GM19467 (cell line): ENCODE data around the gene VWCE.

Source experiments
- ATAC-seq: cut with Tn5 transposase; IDR thresholded peaks from one replicate; pipeline ENCODE4 v1.9.1; 2021; ENCODE audit warnings: mild to moderate bottlenecking, moderate library complexity; ENCODE audit not compliant: unreplicated experiment

Gene VWCE

GRCh38 chr11:61287338-61287977 is 7.7 kb downstream of the VWCE start:
- ATAC-seq: no peak

GRCh38 chr11:61283613-61284012 is 11.5 kb downstream of the VWCE start:
- no peak for ATAC-seq

DNA sequence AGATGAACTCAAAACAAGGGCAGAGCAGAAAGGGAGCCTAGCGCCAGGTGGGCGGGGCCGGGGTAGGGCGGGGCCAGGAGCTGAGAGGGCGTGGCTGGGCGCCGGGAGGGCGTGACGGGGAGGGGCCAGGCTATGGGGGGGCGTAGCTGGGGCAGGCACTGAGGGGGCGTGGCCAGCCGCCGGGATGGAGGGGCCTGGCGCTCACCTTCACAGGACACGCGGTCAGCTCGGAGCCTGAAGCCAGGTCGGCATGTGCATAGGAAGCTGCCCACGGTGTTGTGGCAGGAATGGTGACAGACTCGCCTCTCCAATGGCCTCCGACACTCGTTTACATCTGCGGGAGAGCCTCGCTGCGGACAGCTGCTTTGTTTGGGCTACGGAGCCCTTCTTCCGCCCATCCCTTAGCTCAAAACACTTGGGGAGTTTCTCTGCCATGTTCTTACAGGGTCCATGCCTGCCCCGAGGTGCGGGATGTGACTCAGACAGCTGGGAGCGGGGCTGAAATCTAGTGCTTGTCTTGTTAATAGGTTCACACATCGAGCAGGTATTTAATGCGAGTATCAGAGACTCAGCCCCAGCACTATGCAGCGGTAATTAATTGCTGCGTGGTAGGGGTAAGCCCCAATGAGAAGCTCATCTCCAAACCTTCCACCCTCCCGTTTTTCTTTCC is 13.4 kb downstream of the VWCE start:
- ATAC-seq: no peak

DNA sequence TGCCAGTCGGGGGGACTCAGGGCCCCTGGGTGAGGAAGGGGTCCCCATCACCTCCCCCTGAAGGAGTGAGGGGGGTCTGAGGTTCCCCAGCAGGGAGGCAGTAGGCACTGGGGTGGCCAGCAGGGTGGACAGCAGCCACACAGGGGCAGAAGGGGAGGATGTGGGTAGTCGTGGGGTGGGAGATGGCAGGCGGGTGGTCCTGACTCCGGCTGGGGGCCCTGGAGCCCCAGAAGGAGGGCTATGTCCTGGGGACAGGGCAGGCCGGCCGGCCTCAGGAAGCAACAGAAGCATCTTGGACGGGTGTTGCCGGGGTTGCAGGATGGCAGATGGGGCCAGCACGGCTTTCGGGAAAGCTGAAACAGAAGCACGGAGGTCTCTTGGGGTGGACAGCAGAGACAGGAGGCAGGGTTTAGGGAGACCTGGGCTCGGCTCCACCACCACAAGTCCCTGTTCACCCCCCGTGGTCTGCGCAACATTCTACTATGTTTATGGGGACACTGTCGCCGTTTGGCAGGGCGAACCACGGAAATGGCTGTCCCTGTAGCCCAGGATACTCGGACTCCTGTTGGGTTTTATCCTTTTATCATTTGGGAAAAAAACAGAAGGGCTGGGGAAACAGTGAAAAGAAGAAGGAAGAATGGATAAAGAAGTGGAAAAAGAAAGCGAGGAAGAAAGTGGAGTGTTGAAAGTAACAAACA is 14.1 kb downstream of the VWCE start:
- no peak for ATAC-seq

GRCh38 chr11:61279934-61280659 is 15.0 kb downstream of the VWCE start:
- no peak for ATAC-seq

GRCh38 chr11:61278001-61278470 is 17.1 kb downstream of the VWCE start:
- ATAC-seq: no peak

DNA sequence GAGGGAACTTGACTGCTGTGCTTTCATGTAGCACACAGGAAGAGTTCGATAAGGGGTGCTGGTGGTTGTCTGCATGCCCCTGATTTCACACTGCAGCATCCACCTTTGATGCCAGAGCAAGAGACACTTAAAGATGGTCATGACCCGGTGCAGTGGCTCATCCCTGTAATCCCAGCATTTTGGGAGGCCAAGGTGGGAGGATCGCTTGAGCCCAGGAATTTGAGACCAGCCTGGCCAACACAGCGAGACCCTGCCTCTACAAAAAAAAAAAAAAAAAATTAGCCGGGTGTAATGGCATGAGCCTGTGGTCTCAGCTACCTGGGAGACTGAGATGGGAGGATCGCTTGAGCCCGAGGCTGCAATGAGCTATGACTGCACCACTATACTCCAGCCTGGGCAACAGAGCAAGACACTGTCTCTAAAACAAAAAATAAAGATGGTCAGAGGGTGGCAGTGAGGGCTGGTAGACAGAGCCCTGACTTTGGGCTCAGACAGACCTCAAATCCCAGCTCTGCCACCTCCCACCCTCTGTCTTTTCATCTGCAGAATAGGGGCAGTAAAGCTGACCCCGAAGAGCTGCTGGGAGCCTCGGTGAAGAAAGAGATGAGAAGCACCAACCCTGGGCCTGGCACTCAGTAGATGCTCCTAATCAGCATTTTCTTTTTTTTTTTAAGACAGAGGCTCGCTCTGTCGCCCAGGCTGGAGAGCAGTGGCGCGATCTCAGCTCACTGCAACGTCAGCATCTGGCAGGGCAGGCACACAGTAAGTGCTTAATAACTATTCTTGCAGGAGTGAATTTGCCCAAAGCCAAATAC is 17.7 kb downstream of the VWCE start:
- ATAC-seq: no peak

DNA sequence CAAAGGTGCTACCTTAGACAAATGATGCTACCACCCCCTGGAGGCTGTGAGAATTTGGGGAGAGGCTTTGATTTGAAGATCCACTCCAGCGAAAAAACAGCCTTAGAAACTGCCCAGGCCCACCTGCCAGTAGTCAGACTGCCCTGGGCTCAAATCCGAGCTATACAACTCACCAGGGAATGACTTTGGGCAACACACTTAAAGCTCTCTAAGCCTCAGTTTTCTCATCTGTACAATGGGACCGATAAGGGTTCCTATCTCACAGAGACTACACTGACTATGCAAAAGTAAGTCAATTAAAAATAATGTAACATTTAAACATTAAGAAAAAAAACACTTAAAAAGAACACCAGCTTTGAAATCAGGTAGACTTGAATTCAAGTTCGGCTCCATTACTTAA is 19.9 kb downstream of the VWCE start:
- no peak for ATAC-seq

DNA sequence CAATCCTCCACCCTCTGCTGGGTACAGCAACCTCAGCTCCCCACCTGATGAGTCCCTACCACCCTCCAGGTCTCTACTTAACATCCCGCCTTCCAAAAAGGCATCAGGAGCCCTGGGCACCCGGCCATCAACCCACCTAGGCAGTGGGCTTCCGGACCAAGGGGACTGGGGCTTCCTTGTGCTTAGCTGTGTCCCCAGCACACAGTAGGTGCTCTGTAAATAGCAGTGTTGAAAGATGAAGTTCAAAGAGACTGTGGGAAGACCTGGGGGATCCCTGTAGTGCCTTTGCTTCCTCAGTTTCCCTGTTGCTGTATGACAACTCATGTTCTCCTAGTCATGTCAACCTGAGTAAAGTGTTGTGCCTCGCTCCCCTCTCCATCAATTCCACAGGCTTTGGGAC is 21.0 kb downstream of the VWCE start:
- no peak for ATAC-seq

DNA sequence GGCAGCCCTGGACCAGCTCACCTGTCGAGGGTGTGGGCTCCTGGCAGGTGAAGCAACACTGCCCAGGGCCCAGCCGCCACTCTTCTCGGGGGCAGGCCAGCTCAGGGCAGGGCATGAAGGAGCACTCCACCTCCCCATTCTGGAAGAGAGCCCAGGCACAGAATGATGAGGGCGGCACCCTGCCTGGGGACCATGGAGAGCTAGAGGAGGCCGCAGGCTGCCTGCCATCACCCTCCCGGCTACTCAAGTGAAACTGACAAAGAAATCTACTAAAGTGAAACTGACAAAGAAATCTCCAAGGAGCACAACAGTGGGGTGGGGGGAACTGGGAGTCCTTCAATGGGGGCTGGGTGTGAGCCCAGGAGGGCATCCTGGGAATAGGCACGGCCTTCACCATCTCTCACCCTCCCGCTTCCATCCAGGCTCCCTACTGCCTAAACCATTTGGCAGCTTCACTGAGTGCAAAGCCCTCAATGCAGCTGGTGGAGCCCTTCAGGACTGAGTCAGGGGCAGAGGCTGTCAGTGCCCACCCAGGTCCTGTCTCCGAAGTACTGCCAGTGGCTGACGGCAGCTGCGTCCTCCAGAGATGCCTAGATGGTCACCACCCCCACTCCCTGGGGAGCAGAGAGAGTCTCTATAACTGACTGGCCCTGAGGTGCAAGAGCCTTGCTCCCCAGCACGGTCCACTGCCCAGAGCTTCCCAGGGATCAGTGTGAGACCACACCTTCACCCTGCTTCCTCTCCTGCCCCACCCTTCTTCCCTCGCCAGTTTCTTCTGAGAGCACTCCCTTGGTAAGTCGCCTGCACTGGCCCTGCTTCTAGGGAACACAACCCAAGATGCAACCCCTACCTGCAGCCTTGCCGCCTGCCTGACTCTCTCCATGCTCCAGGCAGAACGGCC is 21.7 kb downstream of the VWCE start:
- ATAC-seq: no peak

- no peak for ATAC-seq
Measured at GRCh38 chr11:61272731-61273130, 22.4 kb downstream of the VWCE start.

GRCh38 chr11:61270354-61271076 is 24.6 kb downstream of the VWCE start:
- ATAC-seq: no peak

- no peak for ATAC-seq
Measured at GRCh38 chr11:61268588-61269250, 26.4 kb downstream of the VWCE start.

DNA sequence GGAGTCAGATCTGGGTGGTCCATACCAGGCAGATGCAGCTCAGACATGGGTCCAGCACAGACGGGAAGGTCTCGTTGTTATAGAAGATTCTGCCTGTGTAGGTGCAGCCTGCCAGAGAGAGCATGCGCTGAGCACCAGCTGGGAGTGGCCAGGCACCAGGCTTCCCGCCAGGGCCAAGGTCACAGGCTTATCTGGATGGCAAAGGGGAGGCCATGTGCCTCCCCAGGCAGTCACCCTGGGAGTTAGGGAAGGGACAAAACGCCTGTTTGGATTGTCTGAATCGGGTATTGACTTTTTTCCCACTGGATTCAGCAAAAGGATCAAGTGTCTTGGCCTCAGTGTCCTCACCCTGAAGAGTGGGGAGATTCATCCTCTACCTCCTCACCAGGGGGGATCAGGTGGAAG is 27.7 kb downstream of the VWCE start:
- ATAC-seq: no peak

- ATAC-seq: no peak
Measured at GRCh38 chr11:61266602-61267001, 28.5 kb downstream of the VWCE start.

DNA sequence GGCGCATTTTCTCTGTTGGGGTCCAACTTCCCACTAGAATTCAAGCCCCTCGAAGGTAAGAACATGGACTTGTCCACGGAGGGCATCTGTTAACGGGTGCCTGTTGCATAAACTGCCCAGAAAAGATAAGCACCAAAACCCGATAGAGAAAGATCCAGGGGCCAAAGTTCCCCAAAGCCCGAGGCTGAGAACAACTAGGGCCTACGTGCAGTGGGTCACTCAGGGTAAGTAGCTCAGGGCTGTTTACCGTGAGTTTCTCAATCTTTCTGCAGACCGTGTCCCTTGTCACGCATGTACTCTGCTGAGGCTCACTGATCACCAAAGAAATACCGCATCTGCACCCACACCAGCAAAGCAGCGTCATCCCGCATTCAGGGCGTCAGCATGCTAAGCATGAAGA is 29.8 kb downstream of the VWCE start:
- no peak for ATAC-seq

- no peak for ATAC-seq
Measured at GRCh38 chr11:61264795-61265194, 30.3 kb downstream of the VWCE start.

DNA sequence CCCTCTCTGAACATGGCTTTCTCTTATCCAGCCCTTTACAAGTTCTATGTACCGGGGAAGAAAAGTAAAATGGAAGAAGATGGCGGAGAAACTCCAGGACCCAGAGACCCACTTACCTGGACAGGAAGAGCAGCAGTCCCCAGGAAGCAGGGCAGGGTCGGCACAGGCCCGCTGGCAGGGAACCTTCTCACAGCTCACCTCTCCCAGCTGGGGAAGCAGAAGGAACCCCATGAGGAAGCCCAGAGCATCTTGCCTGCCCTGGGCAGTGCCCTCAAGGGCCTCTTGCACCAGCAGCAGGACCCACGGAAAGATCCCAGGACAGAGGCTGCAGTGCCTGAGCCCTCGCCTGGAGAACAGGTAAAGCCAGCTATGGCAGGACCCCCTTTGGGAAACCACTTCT is 30.7 kb downstream of the VWCE start:
- ATAC-seq: no peak
